Activated T-cell treated with anti-CD3 and anti-CD28 coated beads for 48 hours (primary cell): Measurements from ENCODE around the gene SMIM29.
A peak's percentile ranks its signal among the peaks of the same experiment; 100 is the strongest.

ENCODE experiments used
- DNase-seq: peaks from one replicate; pipeline ENCODE4 v3.0.0-alpha.2; 2020; ENCODE audit warnings: low read depth

The SMIM29 gene

DNA sequence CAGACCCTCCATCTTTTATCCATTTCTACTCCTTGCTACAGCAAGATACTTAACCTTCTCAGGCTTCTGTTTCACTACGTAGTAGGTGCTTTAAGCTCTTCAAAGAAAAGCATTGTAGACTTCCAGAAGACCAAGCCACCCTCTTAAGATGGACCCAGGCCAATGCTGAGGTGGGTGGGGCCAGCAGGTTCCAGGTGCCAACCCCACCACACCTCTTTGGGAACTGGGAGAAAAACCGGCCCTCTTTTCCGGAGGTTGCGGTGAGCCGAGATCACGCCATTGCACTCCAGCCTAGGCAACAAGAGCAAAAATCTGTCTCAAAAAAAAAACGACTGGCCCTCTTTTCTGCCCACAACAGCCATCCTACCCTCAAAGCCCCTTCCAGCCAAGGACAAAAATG, 22.7 kb downstream of the SMIM29 start:
- DNase-seq = no peak

DNA sequence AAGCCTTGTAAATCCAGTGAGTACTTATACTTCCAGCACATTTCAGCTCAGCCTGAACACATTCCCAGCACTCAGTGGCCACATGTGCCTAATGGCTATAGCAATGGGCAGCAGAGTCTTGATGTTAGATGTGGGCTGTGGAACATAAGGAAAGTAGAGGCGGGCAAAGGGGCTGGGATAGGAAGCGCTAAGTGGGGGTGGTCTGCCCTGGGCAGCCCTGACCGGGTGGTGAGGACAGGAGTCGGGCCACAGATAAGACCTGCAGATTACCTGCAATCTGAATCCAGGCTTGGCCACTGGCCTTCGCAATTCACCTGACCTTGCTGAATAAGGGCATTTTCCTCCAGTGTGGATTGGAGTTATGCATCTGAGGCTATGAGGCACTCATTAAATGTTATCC, 23.3 kb downstream of the SMIM29 start:
- DNase-seq = no peak

DNA sequence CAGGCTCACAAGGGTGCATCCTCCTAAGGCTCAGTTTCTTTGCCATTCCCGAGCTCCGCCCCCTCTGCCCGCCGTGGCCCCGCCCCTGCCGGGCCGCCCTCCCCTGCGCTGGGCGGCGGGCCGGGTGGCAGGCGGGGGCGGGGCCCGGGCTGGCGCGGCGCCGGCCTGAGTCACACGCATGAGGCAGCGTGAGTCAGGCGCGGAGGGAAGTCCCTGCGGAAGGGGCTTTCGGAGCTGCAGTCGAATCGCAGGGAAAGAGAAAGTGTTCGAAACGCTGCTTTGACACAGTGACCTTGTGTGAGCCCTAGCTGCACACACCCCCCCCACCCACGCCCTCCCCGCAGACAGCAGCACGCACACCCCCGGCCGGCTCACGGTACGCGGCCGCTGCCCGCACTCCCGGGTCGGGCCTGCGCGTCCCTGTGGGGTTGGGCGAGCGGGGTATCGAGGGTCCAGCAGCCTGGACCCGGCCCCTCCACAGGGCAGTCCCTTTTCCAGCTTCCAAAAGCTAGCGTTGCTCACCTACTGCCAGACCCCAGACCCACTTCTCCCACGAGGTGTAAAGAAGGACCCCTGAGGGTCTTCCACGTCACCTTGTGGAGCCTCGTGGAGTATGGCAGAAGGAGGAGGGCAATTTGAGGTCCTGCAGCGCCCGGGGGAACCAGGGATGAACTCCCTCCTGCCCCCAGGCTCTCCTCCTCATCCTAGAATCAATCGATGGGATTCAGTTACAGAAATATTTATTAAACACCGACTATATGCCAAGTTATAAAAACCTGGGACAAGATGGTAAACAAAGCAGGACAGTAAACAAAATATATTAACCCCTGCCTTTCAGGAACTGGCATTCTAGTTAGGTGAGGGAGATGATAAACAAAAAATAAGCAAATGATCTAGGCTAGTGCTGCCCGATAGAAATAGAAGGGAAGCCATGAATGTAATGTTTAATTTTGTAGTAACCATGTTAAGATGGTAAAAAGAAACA, 24.6 kb downstream of the SMIM29 start:
- peak; percentile 96 for DNase-seq

DNA sequence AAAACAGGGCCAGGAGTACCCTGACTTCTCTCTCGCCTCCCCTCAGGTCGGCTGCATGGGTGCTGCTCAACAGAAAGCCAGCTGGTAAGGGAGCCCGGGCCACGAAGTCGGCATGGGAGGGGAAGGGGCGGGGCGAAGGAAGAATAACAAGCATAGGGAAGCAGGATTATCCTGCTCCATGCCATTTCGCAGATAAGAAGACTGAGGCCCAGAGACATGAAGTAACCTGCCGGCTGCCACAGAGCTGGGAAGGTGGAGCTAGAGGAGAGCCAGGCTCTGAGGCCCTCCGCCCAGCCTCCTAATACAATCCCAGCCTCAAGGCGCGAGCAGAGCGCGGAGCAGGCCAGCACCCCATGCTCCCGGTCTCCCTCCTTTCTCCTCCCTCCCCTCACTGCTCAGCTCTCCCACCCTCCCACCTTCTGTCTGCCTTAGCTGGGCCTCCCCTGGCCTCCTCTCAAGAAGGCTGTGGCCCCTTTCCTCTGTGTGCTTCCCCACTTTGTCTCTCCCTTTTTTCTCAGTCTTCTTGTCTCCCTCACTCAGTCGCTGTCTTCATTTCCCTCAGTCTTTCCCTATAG, 25.3 kb downstream of the SMIM29 start:
- DNase-seq = no peak

DNA sequence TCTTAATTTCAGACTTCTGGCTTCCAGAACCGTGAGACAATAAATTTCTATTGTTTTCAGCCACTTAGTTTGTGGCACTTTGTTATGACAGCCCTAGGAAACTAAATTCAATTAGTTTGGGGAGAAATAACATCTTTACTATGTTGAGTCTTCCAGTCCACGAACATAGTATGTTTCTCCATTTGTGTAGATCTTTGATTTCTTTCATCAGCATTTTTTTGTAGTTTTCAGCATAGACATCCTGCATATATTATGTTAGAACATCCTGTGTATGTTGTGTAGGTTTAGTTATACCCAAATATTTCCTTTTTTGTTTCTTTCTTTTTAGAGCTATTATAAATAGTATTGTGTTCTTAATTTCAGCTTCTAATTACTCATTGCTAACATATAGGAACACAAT, 30.1 kb downstream of the SMIM29 start:
- no peak for DNase-seq

DNA sequence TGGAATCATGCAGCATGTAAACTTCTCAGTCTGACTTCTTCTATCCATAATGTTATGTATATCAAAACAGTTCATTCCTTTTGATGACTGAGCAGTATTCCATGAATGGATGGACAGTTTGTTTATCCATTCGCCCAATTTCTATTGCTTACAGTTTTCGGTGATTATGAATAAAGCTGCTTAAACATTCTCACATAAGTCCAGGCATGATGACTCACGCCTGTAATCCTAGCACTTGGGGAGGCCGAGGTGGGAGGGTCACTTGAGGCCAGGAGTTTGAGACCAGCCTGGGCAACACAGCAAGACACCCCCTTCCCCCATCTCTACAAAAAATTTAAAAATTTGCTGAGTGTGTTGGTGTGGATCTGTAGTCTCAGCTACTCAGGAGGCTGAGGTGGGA, 35.0 kb downstream of the SMIM29 start:
- DNase-seq = no peak

DNA sequence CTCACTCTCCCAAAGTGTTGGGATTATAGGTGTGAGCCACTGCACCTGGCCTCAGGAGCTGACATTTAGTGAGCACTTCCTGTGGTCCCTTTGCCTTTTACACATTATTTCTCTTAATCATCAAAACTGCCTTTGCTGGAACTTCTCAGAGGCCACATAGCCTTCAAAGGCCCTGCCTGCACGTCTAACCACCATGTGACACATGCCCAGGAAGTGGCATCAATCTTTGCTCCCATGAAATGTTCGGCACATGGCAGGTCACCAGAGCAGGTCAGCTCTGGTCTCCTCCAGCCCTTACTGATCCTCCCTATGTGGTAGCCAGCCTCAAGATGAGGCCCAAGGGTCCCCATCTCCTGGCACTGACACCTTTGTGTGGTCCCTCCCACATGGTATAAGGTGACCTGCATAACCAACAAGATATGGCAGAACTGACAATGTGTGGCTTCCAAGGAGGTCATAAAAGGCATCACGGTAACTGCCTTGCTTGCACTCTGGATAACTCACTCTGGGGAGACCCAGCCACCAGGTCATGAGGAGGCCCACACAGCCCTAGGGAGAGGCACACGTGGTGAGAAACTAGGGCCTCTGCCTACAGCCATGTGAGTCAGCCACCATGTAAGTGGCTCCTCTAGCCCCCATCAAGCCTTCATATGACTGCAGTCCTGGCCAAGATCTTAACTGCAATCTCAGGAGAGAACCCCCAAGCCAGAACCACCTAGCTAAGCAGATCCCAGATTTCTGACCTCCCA, 40.9 kb downstream of the SMIM29 start:
- DNase-seq = peak; percentile 40

DNA sequence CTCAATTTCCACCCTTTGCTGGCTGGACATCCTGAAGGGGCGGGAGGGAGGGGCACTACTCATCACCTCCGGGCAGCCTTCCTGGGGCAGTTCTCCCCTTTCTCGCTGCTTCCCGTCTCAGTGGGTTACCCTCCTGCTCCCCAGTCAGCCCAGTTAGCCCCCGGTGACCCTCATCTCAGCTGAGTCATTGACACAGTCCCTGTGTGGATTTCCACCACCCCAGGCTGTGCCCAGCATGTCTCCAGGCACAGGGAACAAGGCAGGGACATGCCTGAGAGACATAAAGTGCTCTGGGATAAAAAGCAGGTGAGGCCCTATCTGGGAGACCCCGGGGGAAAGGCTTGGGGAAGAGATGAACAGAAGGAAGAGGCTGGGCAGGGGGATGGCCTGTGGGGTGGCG, 42.1 kb downstream of the SMIM29 start:
- DNase-seq = no peak

DNA sequence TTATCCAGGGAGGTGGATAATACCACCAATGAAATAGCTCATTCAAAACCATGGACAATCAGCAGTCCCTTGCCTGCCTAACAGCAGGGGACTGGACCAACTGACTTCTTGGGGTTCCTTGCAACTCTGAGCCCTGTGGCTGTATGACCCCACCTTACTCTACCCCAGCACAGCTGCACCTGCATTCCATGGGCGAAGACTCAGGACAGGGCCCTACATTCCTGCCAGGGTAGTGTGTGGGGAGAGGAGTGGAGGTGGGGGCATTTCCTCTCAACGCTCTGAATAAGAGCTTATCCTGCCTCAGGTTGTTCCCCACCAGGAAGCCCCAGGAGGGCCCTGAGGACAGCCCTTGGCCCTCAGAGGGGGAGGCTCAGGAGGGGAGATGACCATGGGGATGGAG, 42.9 kb downstream of the SMIM29 start:
- DNase-seq = no peak

DNA sequence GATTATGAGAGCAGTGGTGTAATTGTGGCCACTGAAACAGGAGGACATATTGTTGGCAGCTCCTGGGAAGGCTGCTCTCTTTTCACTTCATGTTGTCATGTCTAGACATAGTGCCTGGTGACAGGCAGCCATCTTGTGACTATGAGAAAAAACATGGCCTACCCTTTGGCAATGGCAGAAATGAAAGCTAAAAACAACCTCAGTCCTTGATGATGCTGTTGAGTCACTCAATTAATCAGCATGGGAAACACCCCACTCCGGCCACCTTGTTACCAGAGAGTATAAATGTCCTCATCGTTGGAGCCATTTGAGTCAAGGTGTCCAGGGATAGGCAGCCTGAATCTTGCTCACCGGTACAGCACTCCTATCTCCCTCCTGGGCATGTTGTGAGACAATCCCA, 43.3 kb downstream of the SMIM29 start:
- DNase-seq = no peak

DNA sequence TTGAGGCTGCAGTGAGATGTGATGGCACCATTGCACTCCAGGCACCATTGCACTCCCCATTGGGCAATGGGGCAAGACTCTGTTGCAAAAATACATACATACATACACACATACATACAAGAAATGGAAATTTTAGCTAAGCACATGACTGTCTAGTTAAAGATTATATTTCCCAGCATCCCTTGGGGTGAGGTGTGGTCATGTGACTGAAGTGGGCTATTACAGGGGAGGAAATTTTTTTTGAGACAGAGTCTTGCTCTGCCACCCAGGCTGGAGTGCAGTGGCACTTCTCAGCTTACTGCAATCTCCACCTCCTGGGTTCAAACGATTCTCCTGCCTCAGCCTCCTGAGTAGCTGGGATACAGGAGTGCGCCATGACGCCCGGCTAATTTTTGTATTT, 44.1 kb downstream of the SMIM29 start:
- no peak for DNase-seq

DNA sequence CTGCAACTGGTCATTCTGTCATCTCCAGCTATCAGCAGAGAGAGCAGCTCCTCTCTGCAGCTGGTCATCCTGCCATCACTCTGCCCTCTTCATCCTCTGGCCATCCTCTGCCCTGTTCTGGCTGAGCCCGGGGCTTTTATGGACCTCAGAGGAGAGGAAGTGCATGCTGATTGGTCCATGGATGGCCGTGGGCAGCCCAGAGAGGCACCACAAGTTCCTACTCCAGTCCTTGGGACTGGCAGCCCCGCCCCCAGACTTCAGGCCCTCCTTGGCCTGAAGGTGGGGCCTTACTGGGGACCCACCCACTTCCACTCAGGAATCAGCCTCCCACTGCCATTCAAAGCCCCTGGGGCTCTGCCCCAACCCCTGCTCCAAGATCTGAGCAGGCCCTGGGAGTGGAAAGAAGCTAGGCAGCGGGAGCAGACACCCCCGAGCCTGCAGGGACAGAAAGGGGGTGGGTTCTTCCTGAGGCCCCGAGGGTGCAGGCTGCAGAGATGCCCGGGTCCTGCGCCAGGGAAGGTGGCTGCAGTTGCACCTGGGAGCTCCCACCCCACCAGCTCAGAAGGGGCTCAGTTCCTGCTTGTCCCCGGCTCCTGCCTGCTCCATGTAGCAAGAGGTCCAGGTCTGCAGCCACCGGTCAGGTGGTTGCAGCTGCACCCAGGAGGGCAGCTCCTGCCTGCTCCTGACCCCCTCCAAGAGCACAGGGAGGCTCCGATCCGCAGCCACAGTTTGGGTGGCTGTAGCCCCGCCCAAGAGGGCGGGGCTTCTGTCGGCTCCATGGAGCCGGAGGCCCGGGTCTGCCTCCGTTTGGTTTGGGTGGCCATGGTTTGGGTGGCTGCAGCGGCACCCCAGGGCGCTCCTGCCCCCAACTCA, 46.2 kb downstream of the SMIM29 start:
- no peak for DNase-seq

DNA sequence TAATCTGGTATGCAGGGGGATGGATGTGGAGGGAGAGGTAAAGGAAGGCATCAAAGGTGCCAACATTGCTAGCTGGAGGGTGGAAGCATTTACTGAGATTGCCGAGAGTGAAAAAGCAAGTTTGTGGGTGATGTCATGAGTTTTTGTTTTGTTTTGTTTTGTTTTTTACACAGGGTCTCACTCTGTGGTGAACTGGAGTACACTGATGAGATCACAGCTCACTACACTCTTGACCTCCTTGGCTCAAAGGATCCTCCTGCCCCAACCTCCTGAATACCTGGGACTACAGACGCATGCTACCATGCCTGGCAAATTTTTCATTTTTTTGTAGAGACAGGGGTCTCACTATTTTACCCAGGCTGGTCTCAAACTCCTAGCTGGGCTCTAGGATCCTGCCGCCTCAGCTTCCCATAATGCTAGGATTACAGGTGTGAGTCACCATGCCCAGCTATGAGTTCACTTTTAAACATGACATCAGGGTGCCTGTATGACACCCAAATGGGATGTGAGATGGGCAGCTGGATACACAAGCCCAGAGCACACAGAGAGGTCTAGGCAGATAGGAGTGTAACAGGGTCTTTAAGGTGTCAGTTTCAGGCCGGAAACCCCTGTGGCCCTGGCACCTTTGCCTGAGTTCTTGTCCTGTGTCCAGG, 47.2 kb downstream of the SMIM29 start:
- DNase-seq = no peak

DNA sequence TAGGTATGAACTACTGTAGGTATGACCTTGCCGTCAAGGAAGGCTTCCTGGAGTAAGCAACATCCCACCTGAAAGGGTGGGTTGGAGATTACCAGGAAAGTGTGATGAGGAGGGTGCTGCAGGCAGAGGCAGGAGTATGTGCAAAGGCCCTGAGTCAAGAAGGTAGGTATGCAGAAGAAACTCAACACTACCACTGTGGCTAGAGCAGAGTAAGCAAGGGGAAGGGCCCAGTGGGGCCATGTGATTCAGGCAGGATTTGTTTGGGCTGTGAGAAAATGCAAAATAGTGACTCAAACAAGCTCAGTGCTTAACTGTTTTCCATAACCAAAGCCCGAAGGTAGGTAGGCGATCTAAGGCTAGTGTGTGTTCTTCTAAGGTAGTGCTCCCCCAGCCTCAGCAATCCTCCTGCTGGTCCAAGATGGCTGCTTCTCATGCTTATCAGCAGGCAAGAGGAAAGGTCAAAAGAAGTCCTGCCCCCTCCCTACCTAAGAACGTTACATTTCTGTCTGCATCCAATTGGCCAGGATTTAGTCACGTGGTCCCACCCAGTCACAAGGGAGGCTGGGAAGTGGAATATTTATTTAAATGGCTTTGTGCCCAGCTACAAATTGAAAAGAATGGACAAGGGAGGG, 48.4 kb downstream of the SMIM29 start:
- DNase-seq = no peak

DNA sequence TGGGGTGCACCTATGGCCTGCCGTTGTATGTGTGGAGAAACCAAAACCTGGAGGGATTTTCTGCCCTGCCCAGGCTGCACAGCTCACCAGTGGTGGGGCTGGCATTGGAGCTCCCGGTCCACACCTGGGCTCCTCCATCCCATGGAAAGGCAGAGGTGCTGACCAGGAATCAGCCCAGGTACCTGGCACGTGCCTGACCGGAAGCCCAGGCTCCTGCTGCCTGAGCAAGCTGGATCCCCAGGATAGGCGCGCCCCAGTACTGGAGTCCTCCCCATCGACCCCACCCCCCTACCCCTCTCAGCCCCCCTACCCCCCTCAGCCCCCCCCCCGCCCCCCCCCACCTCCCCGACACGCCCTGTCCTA, 52.0 kb downstream of the SMIM29 start:
- no peak for DNase-seq
